ENCODE results near the gene SSBP4.
"Not testable (repeated sequence)": the region's sequence is repeated elsewhere in the genome, so short reads cannot be mapped to it uniquely, and the experiment has no call there.

SSBP4 gene

GRCh38 chr19:18405754-18406153, 13.4 kb upstream of the SSBP4 start:
- H3K36me3 Mint-ChIP-seq; ATAC-seq (replicated peaks); H3K27ac Mint-ChIP-seq; H3K27me3 Mint-ChIP-seq; DNase-seq; H3K4me3 Mint-ChIP-seq; H3K9me3 Mint-ChIP-seq: not testable (repeated sequence)
- H3K4me1 Mint-ChIP-seq: peaks cover 30 to 54% of the 10 kb centered on the region in 2 donors

- no peak overlapping the region for H3K4me3 Mint-ChIP-seq
- H3K27ac Mint-ChIP-seq: no peak overlapping the region
- no peaks in the 10 kb centered on the region for H3K36me3 Mint-ChIP-seq
- H3K4me1 Mint-ChIP-seq: peaks cover 22 to 46% of the 10 kb centered on the region in 2 donors
- ATAC-seq (replicated peaks) (no peak), DNase-seq (no peak)
- H3K9me3 Mint-ChIP-seq: no peaks in the 10 kb centered on the region
- H3K27me3 Mint-ChIP-seq: peaks cover 3 to 9% of the 10 kb centered on the region in 2 donors
These were observed 12.4 kb upstream of the SSBP4 start for GRCh38 chr19:18406749-18407148.

- peaks cover 17 to 22% of the 10 kb centered on the region in 2 donors for H3K27me3 Mint-ChIP-seq
- peaks cover 14 to 33% of the 10 kb centered on the region in 2 donors for H3K4me1 Mint-ChIP-seq
- ATAC-seq (replicated peaks) (peak; percentile 97), DNase-seq (peak; percentile 89)
- peak overlapping the region in 1 of 2 donors; percentile 39 for H3K4me3 Mint-ChIP-seq
- H3K36me3 Mint-ChIP-seq: no peaks in the 10 kb centered on the region
- H3K27ac Mint-ChIP-seq: peak overlapping the region; percentile 80
- H3K9me3 Mint-ChIP-seq: no peaks in the 10 kb centered on the region
These were observed 11.1 kb upstream of the SSBP4 start for GRCh38 chr19:18408053-18408476.

GRCh38 chr19:18412610-18413239, 6.5 kb upstream of the SSBP4 start:
- H3K4me3 Mint-ChIP-seq: no peak overlapping the region
- no peak for DNase-seq
- no peaks in the 10 kb centered on the region for H3K36me3 Mint-ChIP-seq
- H3K27me3 Mint-ChIP-seq: peaks cover 50 to 67% of the 10 kb centered on the region in 2 donors
- H3K27ac Mint-ChIP-seq: peak overlapping the region; percentile 42
- H3K4me1 Mint-ChIP-seq: peaks cover 33 to 57% of the 10 kb centered on the region in 2 donors
- no peaks in the 10 kb centered on the region for H3K9me3 Mint-ChIP-seq
- no peak for ATAC-seq (replicated peaks)

- DNase-seq (no peak), ATAC-seq (replicated peaks) (no peak)
- H3K27me3 Mint-ChIP-seq: peaks cover 64 to 81% of the 10 kb centered on the region in 2 donors
- no peaks in the 10 kb centered on the region for H3K36me3 Mint-ChIP-seq
- H3K4me1 Mint-ChIP-seq: peaks cover 40 to 61% of the 10 kb centered on the region in 2 donors
- H3K4me3 Mint-ChIP-seq: no peak overlapping the region
- no peaks in the 10 kb centered on the region for H3K9me3 Mint-ChIP-seq
- H3K27ac Mint-ChIP-seq: no peak overlapping the region
These were observed 4.6 kb upstream of the SSBP4 start for GRCh38 chr19:18414504-18415177.

- DNase-seq: no peak
- peaks cover 64 to 85% of the 10 kb centered on the region in 2 donors for H3K27me3 Mint-ChIP-seq
These were observed 3.9 kb upstream of the SSBP4 start for GRCh38 chr19:18415178-18415867.

GRCh38 chr19:18416778-18417249, 2.4 kb upstream of the SSBP4 start:
- ATAC-seq (replicated peaks) (peak; percentile 17), DNase-seq (no peak)
- Mint-ChIP-seq H3K36me3 (no peaks in the 10 kb centered on the region), H3K4me1 (peaks cover 44 to 72% of the 10 kb centered on the region in 2 donors), H3K27ac (peak overlapping the region; percentile 82), H3K27me3 (peaks cover 59 to 78% of the 10 kb centered on the region in 2 donors), H3K9me3 (no peaks in the 10 kb centered on the region), H3K4me3 (peak overlapping the region; percentile 74 to 82)

More at GRCh38 chr19:18415178-18415867, 3.9 kb upstream of the SSBP4 start:
- no peak for ATAC-seq (replicated peaks)
- peaks cover 41 to 64% of the 10 kb centered on the region in 2 donors for H3K4me1 Mint-ChIP-seq
- H3K27ac Mint-ChIP-seq: no peak overlapping the region
- peak overlapping the region; percentile 59 to 63 for H3K4me3 Mint-ChIP-seq
- H3K36me3 Mint-ChIP-seq: no peaks in the 10 kb centered on the region
- H3K9me3 Mint-ChIP-seq: no peaks in the 10 kb centered on the region

GRCh38 chr19:18417250-18418028, 1.8 kb upstream of the SSBP4 start:
- ATAC-seq (replicated peaks) (no peak), DNase-seq (no peak)
- Mint-ChIP-seq H3K9me3 (no peaks in the 10 kb centered on the region), H3K36me3 (no peaks in the 10 kb centered on the region), H3K4me3 (peak overlapping the region; percentile 82 to 86), H3K4me1 (peaks cover 47 to 77% of the 10 kb centered on the region in 2 donors), H3K27me3 (peaks cover 53 to 71% of the 10 kb centered on the region in 2 donors), H3K27ac (peak overlapping the region; percentile 82)

GRCh38 chr19:18418029-18418482, 1.1 kb upstream of the SSBP4 start:
- H3K4me3 Mint-ChIP-seq: peak overlapping the region; percentile 82 to 86
- H3K27ac Mint-ChIP-seq: peak overlapping the region; percentile 79
- no peaks in the 10 kb centered on the region for H3K36me3 Mint-ChIP-seq
- no peaks in the 10 kb centered on the region for H3K9me3 Mint-ChIP-seq
- DNase-seq (no peak), ATAC-seq (replicated peaks) (no peak)
- H3K4me1 Mint-ChIP-seq: peaks cover 52 to 82% of the 10 kb centered on the region in 2 donors
- H3K27me3 Mint-ChIP-seq: peaks cover 47 to 65% of the 10 kb centered on the region in 2 donors

GRCh38 chr19:18418483-18419194, 559 bp upstream of the SSBP4 start:
- peak; percentile 20 to 27 for ATAC-seq (replicated peaks)
- Mint-ChIP-seq H3K27me3 (peaks cover 43 to 59% of the 10 kb centered on the region in 2 donors), H3K36me3 (no peaks in the 10 kb centered on the region), H3K4me1 (peaks cover 55 to 85% of the 10 kb centered on the region in 2 donors), H3K27ac (peak overlapping the region; percentile 79), H3K4me3 (peak overlapping the region; percentile 82 to 86), H3K9me3 (no peaks in the 10 kb centered on the region)
- no peak for DNase-seq

- ATAC-seq (replicated peaks) (peak; percentile 37 to 39), DNase-seq (no peak)
- H3K4me1 Mint-ChIP-seq: peaks cover 53 to 74% of the 10 kb centered on the region in 2 donors
- no peaks in the 10 kb centered on the region for H3K36me3 Mint-ChIP-seq
- H3K27me3 Mint-ChIP-seq: peaks cover 34 to 47% of the 10 kb centered on the region in 2 donors
- peak overlapping the region; percentile 65 for H3K27ac Mint-ChIP-seq
- H3K9me3 Mint-ChIP-seq: no peaks in the 10 kb centered on the region
- H3K4me3 Mint-ChIP-seq: peak overlapping the region; percentile 74 to 86
These were observed 682 bp downstream of the SSBP4 start for GRCh38 chr19:18419699-18420460.

GRCh38 chr19:18420930-18421329, 1.7 kb downstream of the SSBP4 start:
- ATAC-seq (replicated peaks): no peak
- no peak for DNase-seq
- no peak overlapping the region for H3K27ac Mint-ChIP-seq

More at GRCh38 chr19:18420930-18421329, 1.7 kb downstream of the SSBP4 start:
- Mint-ChIP-seq H3K36me3 (no peaks in the 10 kb centered on the region), H3K4me3 (peak overlapping the region; percentile 17 to 19), H3K9me3 (no peaks in the 10 kb centered on the region), H3K4me1 (peaks cover 55 to 72% of the 10 kb centered on the region in 2 donors), H3K27me3 (peaks cover 27 to 36% of the 10 kb centered on the region in 2 donors)

Data from stimulated activated naive B cell treated with anti-CD40 and anti-IgM and Interleukin-4, amounts not matched to agents 10 μg/mL and 1 μg/mL and 100 μg/mL, for 72 hours (primary cell).